ENCODE results near the gene ALDH1L2.
"Not testable (repeated sequence)": the region's sequence is repeated elsewhere in the genome, so short reads cannot be mapped to it uniquely, and the experiment has no call there.

The ALDH1L2 gene

DNA sequence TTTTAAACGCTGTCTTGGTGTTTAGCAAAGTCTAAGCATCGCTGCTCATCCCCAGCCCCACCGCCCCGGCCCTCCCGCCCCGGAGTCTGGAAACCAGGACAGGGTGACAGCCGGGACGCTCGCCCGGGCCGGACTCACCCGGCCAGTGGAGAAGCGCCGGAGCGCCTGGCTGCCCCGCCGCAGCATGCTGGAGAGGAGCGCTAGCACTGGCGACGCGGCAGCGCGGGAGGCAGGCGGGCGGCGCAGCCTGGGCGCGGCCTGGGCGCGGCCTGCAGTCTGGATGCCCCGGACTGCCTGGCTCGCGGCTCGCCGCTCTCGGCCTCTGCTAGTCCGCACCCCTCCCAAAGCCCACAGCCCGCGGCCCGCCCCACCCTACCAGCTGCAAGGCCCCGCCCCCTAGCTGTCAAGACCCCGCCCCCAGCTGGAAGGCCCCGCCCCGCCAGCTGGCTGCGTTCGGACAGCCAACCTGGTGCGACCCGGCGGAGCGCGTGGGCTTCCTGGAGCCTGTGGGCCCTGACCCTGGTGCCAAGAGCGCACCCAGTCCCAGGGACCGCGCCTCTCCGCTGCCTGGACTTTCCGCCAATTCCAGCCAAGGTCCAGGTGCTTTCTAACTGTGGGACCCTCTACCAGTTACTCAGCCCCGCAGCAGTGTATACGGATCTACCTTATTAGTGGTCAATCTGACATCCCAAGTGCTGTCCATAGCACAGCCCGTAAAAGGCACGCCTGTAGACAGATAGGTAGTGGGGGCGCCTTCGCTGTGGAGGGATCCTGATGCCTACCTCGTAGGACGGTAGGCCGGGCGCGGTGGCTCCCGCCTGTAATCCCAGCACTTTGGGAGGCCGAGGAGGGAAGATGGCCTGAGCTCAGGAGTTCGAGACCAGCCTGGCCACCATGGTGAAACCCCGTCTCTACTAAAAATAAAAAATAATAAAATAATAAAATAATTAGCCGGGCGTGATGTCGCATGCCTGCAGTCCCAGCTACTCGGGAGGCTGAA, at the start of gene ALDH1L2:
TSS of gene ALDH1L2 (minus strand) at position 208 of the 1,000 bp plus-strand sequence. CDS start at position 186, 22 bp downstream.
- DNase-seq: peak; percentile 16

DNA sequence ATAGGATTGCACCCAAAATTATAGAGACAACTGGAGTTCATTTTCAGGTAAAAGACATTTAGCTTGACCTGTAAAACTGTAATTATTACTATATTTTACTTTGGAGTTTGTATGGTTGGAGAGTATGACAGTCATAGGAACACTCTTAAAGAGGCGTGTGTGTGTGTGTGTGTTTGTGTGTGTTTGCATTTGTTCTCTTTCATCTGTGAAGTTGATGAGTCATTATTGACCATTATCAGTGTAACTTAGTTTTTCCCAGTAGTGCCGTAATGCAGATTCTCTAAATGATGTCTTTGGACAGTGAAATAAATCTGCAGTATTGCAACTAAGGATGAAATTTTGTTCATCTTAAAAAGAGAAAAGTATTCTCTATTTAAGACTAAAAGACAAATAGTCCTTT, 36.3 kb upstream of the ALDH1L2 start:
- no peak for DNase-seq

DNA sequence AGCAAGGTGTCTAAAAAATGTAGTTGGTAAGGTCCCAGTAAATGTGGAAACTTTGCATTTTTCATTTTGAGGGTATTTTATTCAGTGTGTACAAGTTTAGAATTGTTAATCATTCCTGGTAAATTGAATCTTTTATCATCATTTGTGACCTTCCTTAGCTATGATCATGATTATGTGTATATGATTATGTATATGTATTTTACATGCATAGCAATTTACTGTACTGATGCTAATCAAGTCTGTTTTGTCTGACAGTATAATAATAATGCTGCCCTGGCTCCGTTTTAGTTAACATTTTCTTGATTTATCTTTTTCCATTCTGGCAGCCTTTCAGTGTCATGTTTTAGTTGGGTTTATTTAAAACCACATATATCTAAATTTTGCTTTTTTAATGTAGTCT, 32.7 kb upstream of the ALDH1L2 start:
- no peak for DNase-seq

DNA sequence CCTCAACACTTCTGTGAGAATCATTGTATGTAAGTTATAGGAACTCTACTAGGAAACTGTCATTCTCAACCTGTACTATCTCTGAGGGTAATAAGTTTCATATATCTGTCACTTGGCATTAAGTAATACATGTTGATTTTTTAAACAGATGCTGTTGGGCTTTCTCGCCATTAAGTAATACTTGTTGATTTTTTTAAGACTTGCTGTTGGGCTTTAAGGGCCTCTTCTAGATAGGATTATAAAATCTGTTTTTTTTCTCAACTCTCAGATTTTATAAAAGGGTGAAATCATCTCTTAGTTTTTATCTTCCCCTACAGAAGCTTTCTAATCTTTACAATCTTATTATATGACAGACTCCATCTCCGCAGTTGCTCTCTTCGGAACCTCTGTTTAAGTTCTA, 28.8 kb upstream of the ALDH1L2 start:
- DNase-seq: no peak

DNA sequence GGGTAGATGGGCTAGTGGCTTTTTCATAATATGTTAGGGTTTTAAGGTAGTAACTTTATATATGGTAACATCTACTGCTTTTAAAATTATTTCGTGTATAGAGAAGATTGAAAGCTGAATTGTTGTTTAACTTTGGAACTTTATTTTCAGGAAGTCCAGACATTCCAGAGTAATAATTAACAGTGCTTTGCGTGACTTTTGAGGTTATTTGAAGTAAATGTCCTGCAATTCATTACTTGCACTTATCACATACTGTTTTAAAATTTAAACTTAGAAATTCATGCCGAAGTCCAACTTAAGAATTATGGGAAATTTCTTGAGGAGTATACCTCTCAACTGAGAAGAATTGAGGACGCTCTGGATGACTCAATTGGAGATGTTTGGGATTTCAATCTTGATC, 26.6 kb upstream of the ALDH1L2 start:
- no peak for DNase-seq

DNA sequence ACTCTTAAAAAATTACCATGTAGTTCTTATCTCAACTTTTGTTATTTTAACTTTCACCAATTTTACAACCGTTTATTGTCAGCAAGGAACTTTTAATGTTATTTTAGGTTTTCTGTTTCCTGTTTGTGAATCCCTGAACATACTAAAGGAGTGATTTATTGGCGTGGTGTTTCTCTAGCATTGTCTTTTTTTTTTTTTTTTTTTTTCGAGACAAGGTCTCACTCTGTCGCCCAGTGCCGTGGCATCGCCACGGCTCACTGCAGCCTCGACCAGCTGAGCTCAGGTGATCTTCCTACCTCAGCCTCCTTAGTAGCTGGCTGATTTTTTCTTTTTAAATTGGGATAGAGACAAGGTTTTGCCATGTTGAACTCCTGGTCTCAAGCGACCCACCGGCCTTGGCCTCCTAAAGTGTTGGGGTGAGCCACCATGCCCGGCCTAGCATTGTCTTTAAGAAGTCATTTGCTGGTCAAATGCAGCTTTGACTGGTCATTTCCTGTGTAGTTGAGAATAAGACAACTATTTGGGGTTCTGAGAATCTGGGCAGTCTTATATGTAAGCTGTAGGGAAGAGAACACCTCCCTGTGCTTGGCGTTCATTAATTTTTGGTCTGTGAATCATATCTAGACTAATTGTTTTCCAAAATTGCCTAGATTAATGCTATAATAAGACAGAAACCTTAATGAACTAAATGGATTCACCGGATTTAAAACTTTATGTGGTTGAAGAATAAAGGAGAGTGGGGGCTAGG, 25.4 kb upstream of the ALDH1L2 start:
- DNase-seq: no peak

DNA sequence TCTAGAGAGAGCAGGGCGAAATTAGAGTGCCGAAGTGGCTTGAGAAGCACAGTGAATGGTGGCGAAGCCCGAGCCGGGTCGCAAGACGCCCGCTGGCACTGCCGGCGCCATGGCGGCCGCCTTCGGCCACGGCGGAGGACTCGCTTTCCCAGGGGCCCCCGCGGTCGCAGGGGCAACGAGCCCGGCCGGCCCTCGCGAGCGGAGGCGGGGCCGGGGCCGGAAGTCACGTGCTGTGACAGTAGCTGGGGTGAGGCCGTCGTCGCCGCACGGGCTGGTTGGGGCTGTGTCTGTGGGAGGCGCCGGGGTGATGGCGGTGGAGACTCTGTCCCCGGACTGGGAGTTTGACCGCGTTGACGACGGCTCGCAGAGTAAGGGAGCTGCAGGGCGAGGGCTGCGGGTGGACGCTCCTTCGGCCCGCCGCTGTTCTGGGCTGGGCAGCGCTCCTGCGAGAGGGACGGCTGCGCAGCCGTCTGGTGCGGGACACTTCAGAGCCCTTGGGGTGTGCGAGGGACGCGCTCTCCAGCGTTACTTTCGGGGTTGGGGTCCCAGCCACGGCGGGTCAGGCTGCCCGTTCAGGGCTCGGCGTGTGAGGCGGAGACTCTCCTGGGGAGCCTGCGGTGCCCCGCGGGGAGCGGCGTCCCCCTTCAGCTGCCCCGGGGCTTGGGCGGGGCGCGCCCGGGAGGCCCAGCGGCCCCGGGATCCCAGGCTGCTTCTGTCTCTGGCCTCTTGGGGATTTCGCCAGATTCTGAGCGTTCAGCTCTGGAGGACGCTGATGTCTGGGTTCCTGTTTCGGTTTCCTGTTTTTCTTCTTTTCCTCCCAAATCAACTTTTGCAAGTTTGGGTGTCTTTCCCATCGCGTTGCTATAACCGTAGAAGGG, 23.5 kb upstream of the ALDH1L2 start, which contains the start of gene WASHC4:
TSS of gene WASHC4 (plus strand) at position 238 of the 878 bp plus-strand sequence. CDS start at position 308, 70 bp downstream.
- DNase-seq: peak; percentile 72

DNA sequence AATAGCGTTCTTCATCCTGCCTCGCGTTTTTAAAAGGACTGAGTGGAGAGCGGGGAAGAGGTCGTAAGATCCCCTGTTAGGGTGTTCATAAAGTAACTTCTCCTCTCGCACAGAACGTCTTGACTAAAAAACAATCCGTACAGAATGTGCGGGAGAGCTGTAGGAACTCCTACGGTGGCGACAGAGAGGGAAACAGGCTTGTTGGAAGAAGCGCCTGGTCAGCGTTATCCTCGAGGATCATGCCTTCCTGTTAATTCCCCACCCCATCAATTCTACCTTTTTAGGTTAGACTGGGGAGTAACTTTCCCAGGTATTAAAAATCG, 22.9 kb upstream of the ALDH1L2 start:
- no peak for DNase-seq

DNA sequence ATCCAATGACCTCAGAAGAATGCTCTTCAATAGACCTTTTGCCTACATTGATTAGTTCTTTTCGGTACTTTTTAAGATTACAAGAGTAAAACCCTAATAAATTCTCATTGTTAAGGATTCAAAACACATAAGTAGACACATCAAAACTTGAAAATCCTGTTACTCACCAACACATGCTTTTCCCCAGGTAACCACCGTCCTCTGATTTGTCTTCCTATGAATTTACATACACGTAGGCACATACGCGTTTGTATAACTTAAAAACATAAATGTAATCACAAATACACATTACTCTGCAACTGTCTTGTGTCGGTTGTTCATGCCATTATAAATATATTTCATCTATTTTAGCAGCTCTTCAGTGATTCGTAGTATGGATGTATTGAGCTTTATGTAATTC, 22.4 kb upstream of the ALDH1L2 start:
- no peak for DNase-seq

DNA sequence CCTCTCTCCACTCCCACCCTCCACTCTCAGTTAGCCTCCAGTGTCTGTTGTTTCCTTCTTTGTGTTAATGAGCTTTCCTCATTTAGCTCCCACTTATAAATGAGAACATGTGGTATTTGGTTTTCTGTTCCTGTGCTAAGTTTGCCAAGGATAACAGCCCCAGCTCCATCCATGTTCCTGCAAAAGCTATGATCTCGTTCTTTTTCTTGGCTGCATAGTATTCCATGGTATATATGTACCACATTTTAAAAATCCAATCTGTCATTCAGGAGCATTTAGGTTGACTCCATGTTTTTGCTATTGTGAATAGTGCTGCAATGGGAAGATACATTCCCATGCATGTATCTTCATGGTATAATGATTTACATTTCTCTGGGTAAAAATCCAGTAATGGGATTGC, 20.5 kb upstream of the ALDH1L2 start:
- no peak for DNase-seq

DNA sequence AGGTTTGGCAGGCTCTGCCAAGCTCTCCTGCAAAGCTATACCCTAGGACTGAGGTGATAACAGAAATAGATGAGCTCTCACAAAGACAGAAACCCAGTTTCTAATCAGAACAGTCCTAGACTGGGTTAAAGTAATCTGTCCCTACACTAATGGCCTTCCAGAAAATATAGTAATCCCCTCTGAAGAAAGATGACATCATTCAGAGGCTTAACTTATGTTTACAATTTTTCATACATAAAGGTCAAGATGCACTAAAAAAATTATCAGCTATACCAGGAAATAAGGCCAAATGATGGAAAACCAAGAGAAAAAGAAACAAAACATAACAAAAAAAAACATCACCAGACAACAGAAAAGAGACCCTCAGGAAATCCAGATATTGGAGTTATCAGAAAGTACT, 18.4 kb upstream of the ALDH1L2 start:
- DNase-seq: no peak

DNA sequence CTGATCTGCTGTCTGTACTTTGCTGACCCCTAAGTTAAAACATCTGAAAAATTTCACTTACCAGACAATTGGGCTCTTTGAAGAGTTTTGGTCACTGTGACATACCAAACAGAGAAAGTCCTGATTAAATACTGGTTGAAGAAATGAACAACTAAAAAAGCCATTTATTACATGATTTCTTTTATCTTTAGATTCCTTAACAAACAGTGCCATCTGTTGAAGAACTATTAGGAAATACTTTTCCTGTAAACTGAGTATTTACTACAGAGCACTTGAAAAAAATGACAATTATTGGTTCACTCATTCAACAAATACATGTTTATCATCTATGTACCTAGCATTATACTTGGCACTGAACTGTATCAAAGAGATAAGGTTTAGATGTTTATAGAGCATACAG, 16.7 kb upstream of the ALDH1L2 start:
- DNase-seq: no peak

DNA sequence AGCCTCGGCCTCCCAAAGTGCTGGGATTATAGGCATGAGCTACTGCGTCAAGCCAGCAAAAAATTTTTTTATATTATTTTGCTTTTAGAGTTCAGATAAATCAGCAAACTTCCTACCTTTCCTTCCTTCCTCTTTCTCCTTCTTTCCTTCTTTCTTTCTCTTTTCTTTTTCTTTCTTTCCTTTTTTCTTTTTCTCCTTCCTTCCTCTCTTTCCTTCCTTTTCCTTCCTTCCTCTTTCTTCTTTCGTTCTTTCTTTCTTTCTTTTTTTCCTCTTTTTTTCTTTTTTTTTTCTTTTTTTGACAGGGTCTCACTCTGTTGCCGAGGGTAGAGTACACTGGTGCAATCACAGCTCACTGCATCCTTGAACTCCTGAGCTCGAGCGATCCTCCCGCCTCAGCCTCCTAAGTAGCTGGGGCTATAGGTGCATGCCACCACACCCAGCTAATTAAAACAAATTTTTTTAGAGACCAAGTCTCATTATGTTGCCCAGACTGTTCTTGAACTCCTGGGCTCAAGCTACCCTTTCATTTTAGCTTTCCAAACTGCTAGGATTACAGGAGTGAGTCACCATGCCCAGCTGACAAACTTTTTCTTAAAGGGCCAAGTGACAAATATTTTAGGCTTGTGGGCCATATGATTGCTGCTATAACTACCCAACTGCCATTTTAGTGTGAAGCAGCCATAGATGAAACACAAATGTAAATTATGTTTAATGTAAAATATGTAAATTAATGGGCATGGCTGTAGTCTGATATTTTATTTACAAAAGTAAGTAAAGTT, 16.1 kb upstream of the ALDH1L2 start:
- DNase-seq: no peak

DNA sequence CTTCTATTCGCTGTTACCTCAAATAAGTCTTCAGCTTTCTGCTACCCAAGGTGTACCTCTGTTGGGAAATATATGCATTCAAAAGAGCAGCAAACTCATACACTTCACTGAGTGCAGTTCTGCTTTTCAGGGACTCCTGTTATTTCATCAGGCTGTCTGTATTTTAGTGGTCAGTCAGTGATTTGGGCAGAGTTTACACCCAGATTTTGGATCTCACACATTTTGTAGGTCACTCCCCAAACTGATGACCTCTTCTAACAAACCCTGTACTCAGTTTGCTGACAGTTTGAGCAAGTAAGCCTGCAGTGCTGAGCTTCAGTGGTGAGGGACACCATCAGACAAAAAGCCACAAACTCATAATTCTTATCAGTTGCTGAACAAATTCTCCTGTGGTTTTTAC, 15.1 kb upstream of the ALDH1L2 start:
- no peak for DNase-seq

DNA sequence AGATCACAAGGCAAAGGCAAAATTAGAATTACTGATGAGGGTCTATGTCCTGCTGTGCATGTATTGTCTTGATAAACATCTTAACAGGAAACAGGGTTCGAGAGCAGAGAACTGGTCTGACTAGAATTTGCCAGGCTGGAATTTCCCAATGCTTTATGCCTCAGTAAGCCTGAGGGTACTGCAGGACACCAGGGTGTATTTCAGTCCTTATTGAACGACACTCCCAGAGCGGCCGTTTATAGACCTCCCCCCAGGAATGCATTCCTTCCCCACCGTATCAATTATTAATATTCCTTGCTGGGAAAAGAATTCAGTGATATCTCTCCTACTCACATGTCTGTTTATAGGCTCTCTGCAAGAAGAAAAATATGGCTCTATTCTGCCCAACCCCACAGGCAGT, 11.1 kb upstream of the ALDH1L2 start:
- DNase-seq: not testable (repeated sequence)

DNA sequence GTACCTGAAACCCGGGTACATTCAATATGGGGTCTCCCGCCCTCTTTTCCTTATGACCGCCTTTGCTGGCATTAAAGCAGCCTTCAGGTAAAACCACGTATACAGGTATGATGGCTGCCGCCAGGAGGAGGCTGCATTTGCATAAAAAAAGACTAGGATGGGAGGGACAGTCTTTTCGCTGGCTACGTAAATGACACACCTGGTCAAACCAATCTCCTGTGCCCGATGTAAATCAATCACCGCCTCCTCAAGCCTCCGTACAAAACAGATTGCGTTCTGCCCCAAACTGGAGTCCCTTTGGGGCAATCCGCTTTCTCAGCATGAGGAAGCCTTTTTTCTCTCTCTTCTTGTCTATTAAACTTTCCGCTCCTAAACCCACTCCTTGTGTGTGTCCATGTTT, 8.1 kb upstream of the ALDH1L2 start:
- DNase-seq: no peak

DNA sequence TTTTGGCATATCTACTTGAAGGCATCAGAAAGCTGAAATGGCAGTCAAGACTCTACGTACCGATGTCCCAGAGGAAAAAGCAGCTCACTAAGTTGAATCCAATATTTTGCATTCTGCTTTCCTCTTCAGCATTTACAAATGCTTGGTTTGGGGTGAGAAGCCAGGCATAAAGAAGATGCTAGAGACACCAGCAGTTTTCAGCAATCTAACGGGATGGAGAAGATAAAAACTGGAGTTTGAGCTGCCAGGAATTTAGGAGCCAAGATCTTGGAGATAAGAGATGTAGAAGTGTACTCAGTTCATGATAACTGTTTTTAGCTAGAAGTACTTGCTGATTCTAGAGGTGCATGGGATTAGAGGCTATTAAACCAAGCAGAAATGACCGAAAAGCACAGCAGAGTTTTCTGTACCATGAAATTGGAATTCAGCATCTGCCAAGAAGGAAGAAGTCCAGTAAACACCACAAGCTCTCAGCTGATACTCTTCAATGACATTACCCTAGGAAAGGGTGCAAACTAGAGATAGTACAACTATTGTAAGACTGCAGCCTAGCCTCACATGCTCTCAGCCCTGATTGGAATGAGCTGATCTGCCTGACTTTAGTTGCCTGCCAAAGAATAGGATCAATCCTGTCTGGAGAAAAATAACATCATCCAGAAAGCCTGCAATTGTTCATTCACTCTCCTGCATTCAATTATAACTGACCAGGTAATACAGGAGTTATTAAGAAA, 7.4 kb upstream of the ALDH1L2 start:
- DNase-seq: no peak

DNA sequence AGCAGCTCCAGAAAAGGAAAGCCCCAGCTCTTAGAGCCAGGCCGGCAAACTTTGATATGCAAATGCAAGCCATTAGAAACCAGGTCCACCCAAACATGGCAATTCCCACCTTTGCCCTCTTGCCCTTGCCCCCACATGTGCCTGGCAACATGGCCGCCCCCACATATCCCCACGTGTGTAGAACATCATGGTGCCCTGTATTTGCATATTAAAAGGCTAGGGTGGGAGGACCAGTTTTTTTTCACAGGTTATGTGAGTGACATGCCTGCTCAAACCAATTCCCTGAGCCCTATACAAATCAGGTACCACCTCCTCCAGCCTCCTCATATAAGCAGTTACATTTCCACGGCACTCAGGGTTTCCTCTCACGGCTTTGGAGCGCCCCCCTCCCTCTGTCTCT, 6.1 kb upstream of the ALDH1L2 start:
- no peak for DNase-seq

DNA sequence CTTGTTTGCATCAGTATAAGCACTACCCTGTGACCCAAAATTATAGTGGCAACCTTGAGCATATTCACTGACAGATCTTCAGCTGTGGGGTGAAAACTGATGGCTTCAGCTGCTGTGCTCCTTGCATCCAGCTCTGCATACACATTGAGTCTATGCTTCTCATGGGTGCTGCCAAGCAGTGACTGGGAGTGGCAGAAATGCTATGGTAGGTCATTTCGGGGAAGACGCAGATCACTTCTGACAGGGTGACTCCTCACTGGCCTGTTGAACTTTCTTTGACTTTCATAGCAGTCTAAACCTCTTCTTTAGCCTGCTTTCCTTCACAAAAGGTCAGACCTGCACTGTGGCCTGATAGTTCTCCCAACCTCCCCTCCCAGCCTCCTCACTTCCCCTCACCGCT, 5.6 kb upstream of the ALDH1L2 start:
- no peak for DNase-seq

DNA sequence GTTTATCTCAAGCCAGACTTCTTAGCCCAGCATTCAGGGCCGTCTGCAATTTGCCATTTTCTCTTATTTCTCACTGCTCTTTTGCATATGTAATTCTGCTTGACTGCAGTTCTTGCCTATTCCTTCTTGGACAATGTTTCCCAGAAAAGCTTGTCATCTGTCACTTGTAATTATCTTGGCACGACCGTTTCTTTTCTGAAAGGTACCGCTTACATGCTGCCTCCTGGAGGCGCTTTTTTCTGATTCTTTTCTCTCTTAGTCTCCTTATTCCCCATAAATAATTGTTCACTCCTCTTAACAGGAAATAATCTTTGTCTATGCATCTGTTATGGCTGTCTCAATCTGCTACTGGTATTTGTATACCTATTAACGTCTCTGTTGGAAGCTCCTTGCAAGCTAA, 1.2 kb upstream of the ALDH1L2 start:
- DNase-seq: no peak

DNA sequence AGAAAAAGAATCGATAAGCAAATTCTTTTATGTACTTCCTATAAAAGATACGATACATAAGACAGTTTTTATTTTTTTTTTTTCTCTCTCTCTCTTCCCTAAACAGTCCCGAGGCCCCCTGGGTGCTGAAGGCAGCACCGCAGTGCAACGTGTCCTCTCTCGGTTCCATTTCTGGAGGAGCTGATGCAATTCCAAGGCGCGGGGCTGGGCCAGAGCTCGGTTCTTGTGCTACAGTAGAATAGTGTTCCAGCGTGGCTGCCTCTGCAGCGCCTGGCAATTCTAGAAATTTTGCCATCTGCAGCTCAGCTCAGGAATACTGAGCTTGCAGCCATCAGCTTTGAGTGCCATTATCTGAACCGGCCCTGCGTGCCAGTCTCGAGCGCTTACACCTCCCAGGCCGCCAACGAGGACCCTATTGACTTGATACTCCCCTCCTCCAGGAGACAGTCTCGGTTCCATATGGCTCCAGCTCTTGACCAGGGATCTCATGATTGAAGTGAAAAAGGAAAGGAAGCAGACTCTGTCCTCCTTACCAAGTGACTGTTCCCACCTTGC, 630 bp downstream of the ALDH1L2 start:
- no peak for DNase-seq

Measured in DMS 273 treated with DMSO at 0.1 percent for 48 hours (cell line).